HG03460 (cell line): ENCODE measurements around the gene PHF21A.
"Not testable (repeated sequence)": the region's sequence is repeated elsewhere in the genome, so short reads cannot be mapped to it uniquely, and the experiment has no call there.

ENCODE experiments used
- ATAC-seq: cut with Tn5 transposase; IDR thresholded peaks from one replicate; pipeline ENCODE4 v1.9.1; 2021; ENCODE audit not compliant: unreplicated experiment

PHF21A gene

DNA sequence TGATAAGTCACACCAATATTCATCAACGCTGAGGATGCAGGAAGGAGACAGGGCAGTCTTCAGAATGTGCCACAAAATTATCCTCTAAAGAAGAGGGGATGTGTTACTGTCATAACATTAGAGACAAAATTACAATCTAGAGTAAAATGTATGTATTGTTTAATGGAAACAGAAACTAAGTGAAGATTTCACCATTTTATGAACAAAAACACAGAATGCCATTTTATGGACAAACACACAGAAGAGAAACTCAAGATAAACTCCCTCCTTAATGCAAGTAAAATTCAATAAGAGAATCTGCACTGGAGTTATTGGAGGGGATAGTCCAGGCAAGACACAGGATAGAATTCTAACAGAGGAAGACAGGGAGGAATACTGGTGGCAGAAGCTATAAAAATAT, 136.0 kb downstream of the PHF21A start:
- no peak for ATAC-seq

DNA sequence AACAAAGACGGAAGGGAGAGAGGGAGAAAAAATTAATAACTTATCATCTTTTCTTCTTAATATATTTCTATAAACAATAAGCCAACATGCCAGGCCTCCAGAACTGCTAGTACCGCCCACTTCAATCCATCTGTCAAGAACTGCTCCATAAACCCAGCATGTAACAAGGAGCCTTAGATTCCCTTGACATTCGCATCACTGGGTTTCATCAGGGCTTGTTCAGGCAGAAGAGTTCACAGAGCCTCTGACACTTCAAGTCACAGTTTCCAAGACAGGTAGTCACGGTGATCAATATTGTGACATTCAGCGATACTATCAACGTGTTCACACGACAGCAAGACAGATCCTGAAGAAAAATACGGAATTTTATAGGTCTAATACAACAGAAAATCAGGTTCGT, 137.1 kb downstream of the PHF21A start:
- no peak for ATAC-seq

DNA sequence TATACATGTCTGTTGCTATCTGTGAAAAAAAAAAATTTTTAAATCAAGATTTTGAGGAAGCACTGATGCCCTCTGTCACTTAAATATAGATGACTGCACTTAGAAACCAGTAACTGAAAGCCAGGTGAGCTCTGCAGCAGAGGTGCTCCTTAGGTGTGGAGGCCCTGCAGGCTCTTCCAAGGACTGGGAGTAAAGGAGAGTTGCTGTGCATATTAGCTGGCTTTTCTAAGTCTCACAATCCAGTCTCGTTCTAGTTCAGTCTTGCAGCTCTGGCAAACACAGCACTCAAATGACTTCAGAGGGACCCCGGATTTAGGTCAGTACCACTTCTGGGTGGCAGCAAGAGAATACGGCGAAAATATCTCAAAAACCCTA, 137.8 kb downstream of the PHF21A start:
- ATAC-seq: no peak

DNA sequence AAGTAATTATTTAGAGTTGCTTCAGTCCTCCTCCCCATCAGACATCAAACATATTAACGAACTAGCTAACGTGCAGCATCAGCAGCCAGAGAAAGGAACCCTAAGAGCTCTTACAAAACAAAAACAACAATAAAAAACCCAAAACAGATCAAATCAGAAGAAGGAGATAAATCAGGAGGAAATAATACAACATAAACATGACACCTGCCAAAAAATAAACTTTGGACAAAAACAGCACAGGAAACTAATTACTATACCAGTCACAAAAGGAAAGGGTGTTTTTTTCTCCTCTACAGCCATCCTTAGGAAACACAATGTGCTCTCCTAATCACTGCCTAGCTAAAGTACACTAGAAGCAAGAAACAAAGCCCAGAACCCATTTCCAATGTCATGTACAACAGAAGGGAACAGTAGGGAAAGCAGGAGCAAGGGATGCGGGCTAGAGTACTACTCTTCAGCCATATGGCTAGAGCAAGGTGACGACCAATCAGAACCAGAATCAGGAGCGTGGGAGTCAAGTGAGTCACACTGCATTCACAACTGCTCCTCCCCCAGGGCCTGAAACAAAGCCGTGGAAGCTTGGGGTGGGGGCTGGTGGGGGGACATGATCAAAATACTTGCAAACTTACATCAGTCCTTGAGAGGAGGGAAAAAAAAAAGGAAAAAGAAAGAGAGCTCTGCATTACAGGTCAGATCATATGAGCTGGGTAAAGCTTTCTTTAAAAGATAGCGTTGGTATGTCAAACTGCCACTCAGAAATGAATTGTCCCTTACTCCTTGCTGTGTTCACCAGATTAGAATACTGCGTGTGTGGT, 138.4 kb downstream of the PHF21A start:
- no peak for ATAC-seq

DNA sequence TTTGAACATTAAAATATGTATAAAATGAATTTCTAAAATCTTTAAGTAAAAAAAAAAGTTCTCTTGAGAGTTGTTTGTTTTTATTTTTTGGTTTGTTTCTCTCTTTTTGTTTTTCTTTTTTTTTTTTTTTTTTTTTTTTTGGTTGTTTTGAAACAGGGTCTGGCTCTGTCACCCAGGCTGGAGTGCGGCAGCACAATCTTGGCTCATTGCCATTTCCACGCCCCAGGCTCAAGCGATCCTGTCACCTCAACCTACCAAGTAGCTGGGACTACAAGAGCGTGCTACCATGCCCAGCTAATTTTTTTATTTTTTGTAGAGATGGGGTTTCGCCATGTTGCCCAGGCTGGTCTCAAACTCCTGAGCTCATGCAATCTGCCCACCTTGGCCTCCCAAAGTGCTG, 139.4 kb downstream of the PHF21A start:
- not testable (repeated sequence) for ATAC-seq

DNA sequence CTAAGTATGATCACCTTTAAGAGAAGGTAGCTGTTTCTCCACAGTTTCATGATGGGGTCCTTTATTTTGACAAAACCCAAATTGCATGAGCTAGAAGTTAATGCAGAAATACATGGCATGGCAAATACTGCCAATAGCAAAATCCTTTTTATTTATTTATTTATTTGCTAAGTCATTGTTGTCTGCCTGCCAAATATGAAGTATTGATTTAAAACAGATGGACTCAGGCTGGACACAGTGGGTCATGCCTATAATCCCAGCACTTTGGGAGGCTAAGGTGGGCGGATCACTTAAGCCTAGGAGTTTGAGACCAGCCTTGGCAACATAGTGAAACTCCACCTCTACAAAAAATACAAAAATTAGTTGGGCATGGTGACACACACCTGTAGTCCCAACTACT, 146.4 kb downstream of the PHF21A start:
- ATAC-seq: no peak

DNA sequence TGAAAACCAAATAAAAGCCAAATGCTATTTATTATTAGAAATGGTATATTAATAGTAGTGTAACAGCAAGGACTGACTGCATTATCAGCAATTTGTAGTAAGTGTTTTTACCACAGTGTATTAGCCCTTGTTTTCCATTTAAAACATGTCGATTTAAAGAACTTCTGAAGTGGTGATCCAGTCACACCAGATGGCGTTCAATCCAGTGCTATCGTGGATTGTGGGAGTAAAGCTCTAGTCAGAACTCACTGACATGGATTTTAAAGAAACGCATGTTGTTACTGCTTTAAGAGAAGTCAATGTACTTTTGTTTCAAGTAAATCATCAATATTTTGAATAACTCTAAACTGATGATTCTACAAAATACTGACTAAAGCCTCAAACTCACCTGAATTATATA, 147.7 kb downstream of the PHF21A start:
- no peak for ATAC-seq

DNA sequence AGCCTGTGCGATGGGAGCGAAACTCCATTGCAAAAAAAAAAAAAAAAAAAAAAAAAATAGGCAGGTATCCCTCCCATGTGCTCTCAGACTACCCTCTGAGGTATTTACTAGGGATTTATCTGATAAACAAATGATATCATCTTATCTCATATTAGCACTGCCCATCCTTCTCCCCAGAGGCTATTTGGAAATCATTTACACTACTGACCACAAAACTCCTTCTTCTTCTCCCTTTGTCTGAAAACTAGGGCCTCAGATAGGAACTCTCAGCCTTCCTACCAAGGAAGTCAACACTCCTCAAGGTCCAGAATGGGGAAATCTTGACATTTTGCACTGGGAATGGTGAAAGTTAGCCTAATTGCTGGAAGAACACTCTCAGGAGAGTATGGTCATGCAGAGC, 152.4 kb downstream of the PHF21A start:
- no peak for ATAC-seq

DNA sequence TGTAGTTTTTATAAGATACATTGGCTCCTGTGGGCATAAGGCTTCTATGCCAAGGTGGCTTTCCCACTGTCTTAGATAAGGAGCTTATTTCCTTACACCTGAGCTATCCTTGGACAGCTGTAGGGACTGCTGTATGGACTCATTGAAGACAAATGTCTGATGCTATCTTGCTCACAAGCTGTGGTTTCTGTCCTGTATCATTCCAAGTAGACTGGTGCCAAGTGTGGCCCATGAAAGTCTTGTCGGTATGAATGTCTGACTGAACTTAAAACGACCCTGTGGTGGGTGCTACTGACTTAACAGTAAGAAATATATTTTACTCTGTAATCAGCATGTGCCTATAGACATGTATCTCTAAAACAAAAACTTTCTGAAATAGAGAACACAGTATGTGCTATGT, 153.7 kb downstream of the PHF21A start:
- no peak for ATAC-seq

DNA sequence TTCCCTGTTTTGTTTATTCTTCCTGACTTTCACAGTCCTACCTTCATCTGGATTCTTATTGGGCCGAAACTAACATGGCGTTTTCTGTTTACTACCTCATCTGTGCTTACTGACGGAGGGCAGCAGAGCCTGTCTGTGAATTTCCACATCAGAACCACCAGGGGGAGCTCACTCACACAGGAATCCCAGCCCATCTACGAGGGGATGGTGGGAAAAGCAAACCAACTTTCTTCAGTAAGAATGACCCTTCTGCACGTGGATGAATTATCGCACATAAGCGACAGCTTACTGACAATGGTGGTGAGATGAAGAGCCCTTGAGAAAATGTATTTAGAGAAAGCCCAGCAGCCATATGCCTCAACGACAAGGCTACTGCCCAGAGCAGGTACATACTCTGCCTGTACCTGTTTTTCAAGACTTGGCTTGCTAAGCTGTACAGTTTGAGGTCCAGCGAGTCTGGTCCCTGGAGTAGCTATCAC, 156.3 kb downstream of the PHF21A start:
- ATAC-seq: peak; percentile 76

DNA sequence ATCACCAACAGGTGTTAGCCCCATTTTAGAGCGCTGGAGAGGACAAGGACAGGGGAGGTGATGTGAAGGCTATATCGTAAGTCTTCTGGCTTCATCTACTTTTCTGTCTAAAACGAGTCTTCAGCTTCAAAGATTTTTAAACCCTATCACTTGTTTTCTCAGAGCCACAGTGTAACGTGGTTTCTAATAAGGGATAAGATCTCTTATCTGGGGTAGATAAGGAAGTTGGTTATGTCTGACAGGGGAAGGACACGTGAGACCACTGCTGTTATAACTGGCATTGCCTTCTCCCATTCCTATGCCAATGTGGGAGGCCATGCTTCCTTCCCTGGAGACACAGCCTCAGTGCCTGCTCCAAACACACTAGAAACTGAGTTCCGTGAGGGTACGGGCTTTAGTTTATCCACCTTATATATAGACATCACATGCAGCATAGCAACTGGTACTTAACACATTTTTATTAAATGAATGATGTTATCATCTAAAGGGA, 159.5 kb downstream of the PHF21A start:
- ATAC-seq: no peak

DNA sequence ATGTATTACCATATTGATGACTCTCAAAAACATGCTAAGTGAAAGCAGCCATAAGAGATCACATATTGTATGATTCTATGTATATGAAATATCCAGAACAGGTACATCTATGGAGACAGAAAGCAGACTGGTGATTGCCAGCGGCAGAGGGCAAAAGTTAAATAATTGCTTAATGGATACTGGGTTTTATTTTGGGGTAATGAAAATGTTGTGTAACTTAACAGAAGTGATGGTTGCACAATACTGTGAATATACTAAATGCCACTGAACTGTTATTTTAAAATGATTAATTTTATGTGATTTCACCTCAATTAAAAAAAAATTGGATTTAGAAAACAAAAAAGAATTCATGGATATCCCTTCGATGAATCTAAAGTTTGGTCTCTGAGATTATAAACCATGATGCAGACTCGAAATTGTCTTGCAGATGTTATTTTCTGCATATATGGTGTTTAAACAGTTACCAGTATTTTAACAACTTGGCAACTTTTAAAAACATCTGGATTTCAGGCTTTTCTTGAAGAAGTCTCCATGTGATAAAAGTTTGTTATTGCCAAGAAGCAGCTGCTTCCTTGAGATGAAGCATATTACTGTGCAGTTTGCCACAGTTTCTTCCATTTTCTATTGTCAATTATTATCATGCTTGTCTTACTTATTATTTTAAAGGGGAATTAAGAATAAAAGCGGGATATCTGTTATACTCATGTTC, 160.7 kb downstream of the PHF21A start:
- ATAC-seq: no peak

DNA sequence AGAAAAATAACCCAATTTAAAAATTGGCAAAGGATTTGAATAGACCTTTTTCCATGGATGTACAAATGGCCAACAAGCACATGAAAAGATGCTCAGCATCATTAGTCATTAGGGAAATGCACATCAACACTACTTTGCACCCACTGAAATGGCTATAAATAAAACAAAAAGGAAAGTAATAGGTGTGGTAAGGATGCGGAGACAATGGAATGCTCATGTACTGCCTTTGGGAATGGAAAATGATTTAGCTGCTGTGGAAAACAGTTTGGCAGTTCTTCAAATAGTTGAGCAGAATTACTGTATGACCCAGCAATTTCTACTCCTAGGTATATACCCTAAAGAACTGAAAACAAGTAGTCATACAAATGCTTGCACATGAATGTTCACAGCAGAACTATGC, 161.4 kb downstream of the PHF21A start:
- no peak for ATAC-seq

DNA sequence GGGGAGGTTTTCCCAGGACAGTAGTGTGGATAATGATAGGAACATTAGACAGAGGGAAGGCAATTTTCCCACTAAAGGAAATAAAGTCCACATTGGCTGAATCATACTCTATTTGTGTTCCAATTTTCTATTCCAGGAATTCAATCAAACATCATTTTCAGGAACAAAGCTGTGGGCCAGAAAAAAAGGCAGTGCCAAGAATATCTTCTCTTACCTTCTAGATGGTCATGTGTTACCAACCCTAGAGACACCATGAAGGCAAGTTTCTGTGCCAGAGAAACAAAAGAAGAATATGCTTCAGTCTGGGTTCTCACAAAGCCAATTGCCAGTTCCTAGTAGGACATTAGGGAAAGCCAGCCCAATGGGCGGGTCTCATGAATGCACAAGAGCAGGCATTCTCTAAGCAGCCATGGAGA, 171.3 kb downstream of the PHF21A start:
- no peak for ATAC-seq

DNA sequence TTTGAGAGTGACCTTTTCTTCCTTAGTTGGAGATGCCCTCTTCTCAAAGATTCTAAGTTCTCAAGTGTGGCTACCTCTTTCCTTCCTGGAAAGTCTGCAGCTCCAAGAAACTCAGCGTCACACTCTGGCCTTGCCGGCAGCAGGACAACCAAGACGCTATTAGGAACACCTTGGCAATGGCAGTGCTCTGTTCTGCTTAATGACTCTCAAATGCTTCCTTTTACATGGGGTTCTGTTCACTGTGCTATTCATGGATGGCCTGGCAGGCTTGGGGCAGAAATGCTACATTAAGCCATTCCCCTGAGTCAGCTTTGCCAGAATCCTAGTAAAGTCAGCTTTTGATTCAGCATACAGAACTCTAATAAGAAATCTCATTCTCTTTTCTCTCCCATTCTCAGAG, 172.9 kb downstream of the PHF21A start:
- ATAC-seq: no peak

DNA sequence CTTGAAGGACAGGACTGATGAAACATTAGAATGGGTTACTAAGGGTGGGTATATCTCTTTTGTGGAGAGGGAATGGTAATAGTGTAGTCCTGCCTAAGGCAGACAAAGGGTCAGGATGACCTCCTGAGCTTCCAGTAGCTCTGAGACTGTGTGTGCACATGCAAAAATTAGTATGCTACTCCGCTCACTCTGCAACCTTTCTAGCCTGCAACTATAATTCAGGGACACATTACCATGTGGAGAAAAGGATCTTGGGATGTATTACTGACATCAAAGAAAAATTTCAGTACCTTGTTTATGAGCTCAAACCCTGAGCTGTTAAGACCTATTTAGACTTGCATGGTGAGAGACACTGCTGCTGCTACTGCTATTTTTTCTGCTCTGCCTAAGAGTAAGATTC, 173.4 kb downstream of the PHF21A start:
- ATAC-seq: no peak

DNA sequence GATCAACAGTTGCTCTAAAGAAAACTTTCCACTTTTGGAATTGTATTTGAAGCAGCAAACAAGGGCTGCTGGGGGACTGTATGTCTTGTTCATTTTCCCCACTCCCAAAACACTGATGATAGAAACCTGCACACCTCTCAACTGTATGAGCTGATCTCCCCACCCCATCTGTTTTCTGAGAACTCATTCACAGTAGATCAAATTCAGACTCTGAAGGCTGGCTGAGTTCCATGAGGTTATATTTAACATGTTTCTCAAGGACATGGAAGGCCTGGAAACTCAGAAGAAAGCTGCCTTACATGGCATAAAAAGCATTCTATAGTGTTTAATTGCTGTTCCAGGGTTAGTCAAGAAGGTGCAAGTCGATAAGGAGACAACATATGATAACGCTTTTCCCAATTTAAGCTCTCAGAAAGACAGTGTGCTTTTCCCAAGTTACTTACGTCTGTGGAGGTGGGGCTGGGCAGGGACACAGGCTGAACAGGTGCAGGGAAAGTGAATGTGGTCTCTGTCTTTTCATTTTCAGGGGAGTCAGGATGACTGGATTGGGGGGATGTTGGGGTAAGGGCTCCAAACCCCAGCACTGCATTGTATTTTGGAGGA, 175.8 kb downstream of the PHF21A start:
- ATAC-seq: no peak

DNA sequence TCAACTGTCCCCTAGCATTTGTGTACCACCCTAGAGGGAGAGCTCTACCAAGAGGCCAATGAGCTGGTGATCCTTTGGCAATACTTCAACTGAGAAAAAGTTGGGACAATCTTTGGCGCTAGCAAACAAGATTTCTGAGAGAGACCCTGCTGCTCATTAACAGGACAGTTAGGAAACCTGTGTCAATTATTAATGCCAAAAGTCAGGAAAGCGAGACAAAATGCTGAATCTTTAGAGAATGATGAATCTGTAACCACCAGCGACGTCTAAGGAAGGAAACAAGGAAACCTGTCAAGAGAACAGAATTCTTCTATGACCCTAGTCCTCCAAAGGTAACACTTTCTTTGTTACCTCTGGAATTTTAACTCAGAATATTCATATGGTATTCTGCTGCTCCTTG, 178.9 kb downstream of the PHF21A start:
- ATAC-seq: no peak

DNA sequence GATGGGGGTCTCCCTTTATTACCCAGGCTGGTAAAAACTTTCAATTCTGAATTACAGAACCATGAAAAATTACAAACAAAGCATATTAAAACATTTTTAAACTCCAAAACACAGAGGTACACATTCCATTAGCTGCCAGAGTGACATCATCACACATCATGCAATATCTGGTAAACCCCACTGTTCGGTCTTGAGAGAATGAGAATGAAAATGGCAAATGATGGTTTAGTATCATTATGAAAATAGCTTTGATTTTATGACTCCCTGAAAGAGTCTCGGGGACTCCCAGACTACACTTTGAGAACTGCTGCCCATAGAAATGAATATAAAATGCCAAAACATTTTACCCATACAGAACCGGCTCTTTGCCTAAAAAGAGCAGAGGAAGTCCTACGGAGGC, 180.0 kb downstream of the PHF21A start:
- ATAC-seq: no peak

DNA sequence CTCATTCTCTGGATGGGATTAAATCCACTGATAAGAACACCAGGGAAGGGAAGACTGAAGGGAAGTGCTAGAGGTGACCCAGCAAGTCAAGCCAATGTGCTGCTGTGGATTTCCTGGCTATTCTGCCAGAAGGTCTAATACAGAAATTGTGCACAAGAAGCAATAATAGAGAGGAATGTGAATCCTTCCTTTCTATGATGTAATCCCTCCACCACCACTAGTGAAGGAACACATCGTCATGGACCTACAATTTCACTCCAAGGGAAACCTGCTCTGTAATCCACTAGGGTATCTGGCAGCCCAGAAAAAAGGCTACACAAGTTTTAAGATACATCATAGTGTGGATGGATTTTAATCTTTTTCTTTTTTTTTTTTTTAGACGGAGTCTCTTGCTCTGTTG, 181.4 kb downstream of the PHF21A start:
- no peak for ATAC-seq

DNA sequence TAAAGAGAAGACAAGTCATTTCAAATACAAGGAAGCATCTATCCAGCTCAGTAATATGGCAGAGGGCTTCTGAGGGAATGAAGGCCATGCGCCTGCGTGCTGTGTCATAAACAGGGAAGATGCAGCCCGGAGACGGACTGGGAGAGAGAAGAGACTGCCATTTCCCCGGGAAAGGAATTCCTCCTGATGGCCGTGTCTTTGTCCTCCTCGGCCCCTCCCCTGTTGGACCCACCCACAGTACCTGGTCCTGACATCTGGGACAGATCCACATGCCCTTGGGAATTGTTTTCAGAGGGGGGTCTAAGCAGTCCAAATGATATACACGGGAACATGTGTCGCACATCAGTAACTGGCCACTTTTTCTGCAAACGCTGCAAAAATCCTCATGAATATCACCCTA, 183.3 kb downstream of the PHF21A start:
- no peak for ATAC-seq

DNA sequence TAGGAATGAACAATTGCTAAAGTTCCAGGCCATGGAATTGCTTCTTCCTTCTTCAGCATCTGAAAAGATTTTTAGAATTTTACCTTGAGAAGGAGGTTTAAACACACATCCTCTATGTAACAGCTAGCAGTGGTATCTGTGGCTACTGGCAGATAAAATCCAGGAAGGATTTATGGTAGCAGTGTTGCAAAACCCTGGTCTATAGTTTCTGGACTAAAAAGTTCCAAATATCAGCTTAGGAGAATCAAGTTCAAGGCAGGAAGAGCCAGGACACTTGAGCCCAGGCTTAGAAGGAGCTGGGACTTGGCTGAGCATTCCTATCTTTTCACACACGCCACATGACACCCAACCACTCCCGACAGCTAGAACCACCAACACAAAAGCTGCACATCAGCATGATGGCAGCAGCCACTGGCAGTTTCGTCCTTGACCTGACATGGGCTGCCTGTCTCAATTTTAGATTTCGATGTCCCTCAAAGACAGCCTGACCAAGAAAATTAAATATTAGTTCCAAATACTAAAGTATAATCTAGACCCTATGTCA, 184.7 kb downstream of the PHF21A start:
- no peak for ATAC-seq
